ENCODE results near the gene ZCCHC14.

Gene ZCCHC14

GRCh38 chr16:87380403-87380802 lies 112.4 kb downstream of the ZCCHC14 start:
- peak overlapping the region; percentile 44 for H3K27ac ChIP-seq
- TF ChIP-seq CTCF (conservative IDR thresholded peaks at IDR 0.05): no peak
- TF ChIP-seq ZFX (IDR thresholded peaks at IDR 0.05): no peak

GRCh38 chr16:87379312-87379752 lies 113.5 kb downstream of the ZCCHC14 start:
- H3K27ac ChIP-seq: peak overlapping the region; percentile 44

- H3K27ac ChIP-seq: no peak overlapping the region
- TF ChIP-seq CTCF (conservative IDR thresholded peaks at IDR 0.05) (no peak), ZFX (IDR thresholded peaks at IDR 0.05) (no peak)
These were observed 116.2 kb downstream of the ZCCHC14 start for GRCh38 chr16:87376660-87377059.

GRCh38 chr16:87375426-87376135 lies 117.2 kb downstream of the ZCCHC14 start:
- H3K27ac ChIP-seq: no peak overlapping the region
- TF ChIP-seq ZFX (IDR thresholded peaks at IDR 0.05) (no peak), CTCF (conservative IDR thresholded peaks at IDR 0.05) (no peak)

- TF ChIP-seq CTCF (conservative IDR thresholded peaks at IDR 0.05) (no peak), ZFX (IDR thresholded peaks at IDR 0.05) (no peak)
- H3K27ac ChIP-seq: no peak overlapping the region
These were observed 118.5 kb downstream of the ZCCHC14 start for GRCh38 chr16:87374313-87374712.

- no peak overlapping the region for H3K27ac ChIP-seq
- TF ChIP-seq ZFX (IDR thresholded peaks at IDR 0.05) (no peak), CTCF (conservative IDR thresholded peaks at IDR 0.05) (no peak)
These were observed 120.5 kb downstream of the ZCCHC14 start for GRCh38 chr16:87372305-87372704.

- TF ChIP-seq CTCF (conservative IDR thresholded peaks at IDR 0.05) (no peak), ZFX (IDR thresholded peaks at IDR 0.05) (no peak)
- no peak overlapping the region for H3K27ac ChIP-seq
These were observed 121.5 kb downstream of the ZCCHC14 start for GRCh38 chr16:87371261-87371866.
